Sigmoid colon (tissue), 7 donors: ENCODE data around the gene BRF1. TPM values are rescaled to one million over a fixed set of nuclear protein-coding genes. Genes with fewer than 3 reads are reported as not detected.
"Not testable (repeated sequence)": the region's sequence is repeated elsewhere in the genome, so short reads cannot be mapped to it uniquely, and the experiment has no call there.

Experiments used
- DNase-seq: peaks from one replicate; pipeline ENCODE4 v3.0.0-alpha.2; 2019
- H3K27ac ChIP-seq, 4 donors: fragments of 200-600 bp; sonication (generic); one replicate each; pipeline ENCODE4 v1.5.1; 2016 to 2019; ENCODE audit warnings: mild to moderate bottlenecking in 1 of 4
- H3K27me3 ChIP-seq, 3 donors: fragments of 200-600 bp; sonication (generic); one replicate each; pipeline ENCODE4 v1.5.1; 2019; ENCODE audit warnings: mild to moderate bottlenecking in 1 of 3
- H3K36me3 ChIP-seq, 4 donors: fragments of 200-600 bp; sonication (generic); one replicate each; pipeline ENCODE4 v1.5.1; 2016 to 2019
- H3K4me1 ChIP-seq, 4 donors: fragments of 200-600 bp; sonication (generic); one replicate each; pipeline ENCODE4 v1.5.1; 2017 to 2019
- H3K4me3 ChIP-seq, 4 donors: fragments of 200-600 bp; sonication (generic); one replicate each; pipeline ENCODE4 v1.5.1; 2017 to 2019; ENCODE audit warnings: mild to moderate bottlenecking in 2 of 4, moderate library complexity in 1 of 4
- H3K9me3 ChIP-seq, 4 donors: fragments of 200-600 bp in 3 of 4; sonication (generic) in 3 of 4; one replicate each; pipeline versions ENCODE4 v1.5.1 to v1.6.1; 2013 to 2019
- CTCF ChIP-seq, 4 experiments: fragments of 450-650 bp in 3 of 4; fragments of 200-600 bp in 1 of 4; IDR thresholded peaks; one replicate each; pipeline ENCODE4 v1.5.1; 2016 to 2019; ENCODE audit warnings: antibody characterized with exemption in 4 of 4, mild to moderate bottlenecking in 3 of 4, moderate library complexity in 2 of 4
- EP300 ChIP-seq, 4 donors: sonication (generic); formaldehyde crosslinking; IDR thresholded peaks; one replicate each; pipeline ENCODE4 v1.6.1; 2017; ENCODE audit warnings: antibody characterized with exemption in 4 of 4
- POLR2A ChIP-seq, 2 donors: fragments of 450-650 bp; IDR thresholded peaks; one replicate each; pipeline ENCODE4 v1.6.1; 2016; ENCODE audit warnings: antibody characterized with exemption in 2 of 2, mild to moderate bottlenecking in 2 of 2, moderate library complexity in 2 of 2
- POLR2AphosphoS5 ChIP-seq, 4 donors: sonication (generic); formaldehyde crosslinking; IDR thresholded peaks; one replicate each; pipeline ENCODE4 v1.6.1; 2017; ENCODE audit warnings: antibody characterized with exemption in 4 of 4
- WGBS, 2 donors: extraction: QIAGEN DNeasy Blood & Tissue Kit; methylation state at CpG; one replicate each; pipeline ENCODE4 v1.1.7; 2013; 5-methylcytosine and 5-hydroxymethylcytosine counted together
- intact Hi-C: fragments of 100-400 bp; cut with DNase I; formaldehyde crosslinking; loops from one replicate; pipeline ENCODE4 v1.15.1; 2023
- polyA plus RNA-seq, 3 donors: library from polyadenylated mRNA; stranded (reverse); fragments of 200-250 nt; gene quantifications; one replicate each; pipeline ENCODE4 v1.2.3, GENCODE V29; 2013
- total RNA-seq, 4 donors: library from RNA; depleted of rRNA; stranded (reverse); fragments of >200 nt; gene quantifications; one replicate each; pipeline ENCODE4 v1.1.0, GENCODE V29; 2016
- donor health status: healthy with polysubstance abuse.
- donor health status: Bipolar disorder and iron deficiency.
- donor health status: healthy.

The BRF1 gene
- total and polyA plus RNA-seq, 7 donors: 9.0 to 39.2 (median 23.7) TPM

- Histone ChIP-seq H3K27ac (no peak overlapping the region), H3K27me3 (no peaks in the 10 kb centered on the region), H3K9me3 (no peaks in the 10 kb centered on the region), H3K4me3 (no peak overlapping the region), H3K4me1 (peaks cover 0 to 36% (median 19%) of the 10 kb centered on the region in 4 donors), H3K36me3 (no peaks in the 10 kb centered on the region)
- 91 to 94% methylated on average over 33 of the region's 33 CpGs for WGBS, 2 donors
- TF ChIP-seq POLR2A (IDR thresholded peaks at IDR 0.05) (no peak), EP300 (IDR thresholded peaks at IDR 0.05) (no peak), CTCF (IDR thresholded peaks at IDR 0.05) (no peak)
- intact Hi-C loops: no loop called here
- no peak for DNase-seq
These were observed 35.1 kb upstream of the BRF1 start for GRCh38 chr14:105335735-105336476.

- H3K4me3 ChIP-seq, H3K9me3 ChIP-seq, intact Hi-C loops, H3K36me3 ChIP-seq, DNase-seq, H3K27me3 ChIP-seq, H3K27ac ChIP-seq: not testable (repeated sequence)
- 97 to 98% methylated on average over 22 of the region's 22 CpGs for WGBS, 2 donors
- peaks cover 0 to 33% (median 20%) of the 10 kb centered on the region in 4 donors for H3K4me1 ChIP-seq
These were observed 34.4 kb upstream of the BRF1 start for GRCh38 chr14:105335231-105335542.

DNA sequence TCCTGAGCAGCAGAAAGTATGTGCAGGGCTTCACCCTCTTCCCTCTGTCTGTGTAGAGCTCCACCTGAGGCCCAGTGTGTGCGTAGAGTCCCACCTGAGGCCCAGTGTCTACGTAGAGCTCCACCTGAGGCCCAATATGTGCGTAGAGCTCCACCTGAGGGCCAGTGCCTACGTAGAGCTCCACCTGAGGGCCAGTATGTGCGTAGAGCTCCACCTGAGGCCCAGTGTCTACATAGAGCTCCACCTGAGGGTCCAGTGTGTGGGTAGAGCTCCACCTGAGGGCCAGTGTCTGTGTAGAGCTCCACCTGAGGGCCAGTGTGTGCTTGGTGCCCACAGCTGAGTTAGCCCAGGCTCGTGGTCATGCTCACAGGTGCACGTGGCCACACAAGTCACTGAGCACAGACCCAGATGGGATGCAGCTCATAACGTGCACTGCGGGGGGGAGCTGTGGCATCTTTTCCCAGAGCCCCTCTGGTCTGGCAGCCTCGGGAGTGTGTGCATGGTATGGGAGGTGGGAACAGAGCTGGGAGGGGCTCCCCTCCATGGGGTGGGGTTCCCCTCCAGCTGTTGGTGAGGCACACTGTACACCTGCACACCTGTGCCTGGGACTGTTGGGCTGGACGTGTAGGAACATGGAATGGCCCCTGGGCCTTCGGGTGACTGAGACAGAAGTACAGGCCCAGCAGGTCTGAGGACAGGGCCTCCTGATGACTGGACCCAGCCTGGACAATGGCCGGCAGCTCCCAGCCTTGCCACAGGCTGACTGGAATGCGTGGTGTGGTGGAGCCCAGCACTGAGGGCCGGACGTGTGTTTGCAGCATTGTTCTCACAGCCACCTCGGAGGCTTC lies 33.8 kb upstream of the BRF1 start:
- TF ChIP-seq POLR2AphosphoS5 (IDR thresholded peaks at IDR 0.05) (no peak), EP300 (IDR thresholded peaks at IDR 0.05) (no peak), CTCF (IDR thresholded peaks at IDR 0.05) (no peak), POLR2A (IDR thresholded peaks at IDR 0.05) (no peak)
- intact Hi-C loops: no loop called here

GRCh38 chr14:105333613-105334364 lies 33.0 kb upstream of the BRF1 start:
- WGBS, 2 donors: 65 to 85% methylated on average over 18 of the region's 18 CpGs
- TF ChIP-seq CTCF (IDR thresholded peaks at IDR 0.05) (no peak), POLR2A (IDR thresholded peaks at IDR 0.05) (no peak), POLR2AphosphoS5 (IDR thresholded peaks at IDR 0.05) (no peak), EP300 (IDR thresholded peaks at IDR 0.05) (no peak)

More for the DNA sequence above, 33.8 kb upstream of the BRF1 start:
- H3K4me3 ChIP-seq: no peak overlapping the region
- 91 to 92% methylated on average over 17 of the region's 17 CpGs for WGBS, 2 donors
- no peak for DNase-seq
- no peaks in the 10 kb centered on the region for H3K27me3 ChIP-seq
- peaks cover 0 to 29% (median 20%) of the 10 kb centered on the region in 4 donors for H3K4me1 ChIP-seq
- H3K9me3 ChIP-seq: no peaks in the 10 kb centered on the region
- no peaks in the 10 kb centered on the region for H3K36me3 ChIP-seq
- H3K27ac ChIP-seq: no peak overlapping the region

GRCh38 chr14:105333020-105333490 lies 32.3 kb upstream of the BRF1 start:
- H3K27me3 ChIP-seq: no peaks in the 10 kb centered on the region
- intact Hi-C loops: no loop called here
- TF ChIP-seq POLR2AphosphoS5 (IDR thresholded peaks at IDR 0.05) (no peak), CTCF (IDR thresholded peaks at IDR 0.05) (no peak), POLR2A (IDR thresholded peaks at IDR 0.05) (no peak), EP300 (IDR thresholded peaks at IDR 0.05) (no peak)
- H3K27ac ChIP-seq: no peak overlapping the region
- no peaks in the 10 kb centered on the region for H3K36me3 ChIP-seq
- H3K9me3 ChIP-seq: no peaks in the 10 kb centered on the region
- peaks cover 0 to 28% (median 18%) of the 10 kb centered on the region in 4 donors for H3K4me1 ChIP-seq
- no peak for DNase-seq
- WGBS, 2 donors: 71 to 82% methylated on average over 15 of the region's 15 CpGs
- no peak overlapping the region for H3K4me3 ChIP-seq

More at GRCh38 chr14:105333613-105334364, 33.0 kb upstream of the BRF1 start:
- H3K36me3 ChIP-seq: no peaks in the 10 kb centered on the region
- no peaks in the 10 kb centered on the region for H3K27me3 ChIP-seq
- H3K27ac ChIP-seq: no peak overlapping the region
- no peak overlapping the region for H3K4me3 ChIP-seq
- DNase-seq: no peak
- intact Hi-C loops: no loop called here
- no peaks in the 10 kb centered on the region for H3K9me3 ChIP-seq
- H3K4me1 ChIP-seq: peaks cover 0 to 33% (median 22%) of the 10 kb centered on the region in 4 donors
